ENCODE data around the gene MYO3A. TPM values are rescaled to one million over a fixed set of nuclear protein-coding genes. Genes with fewer than 3 reads are reported as not detected.

The MYO3A gene
- total RNA-seq, 1 donor from 2014 or later: not detected

- H3K4me3 Mint-ChIP-seq (ENCODE audit: unreplicated experiment): no peak overlapping the region
- no peak overlapping the region for H3K27ac Mint-ChIP-seq (ENCODE audit: unreplicated experiment)
- DNase-seq (ENCODE audit: low spot score): no peak
- peaks cover 10% of the 10 kb centered on the region for H3K9me3 Mint-ChIP-seq (ENCODE audit: low read depth)
- H3K27me3 Mint-ChIP-seq (ENCODE audit: low read depth): no peaks in the 10 kb centered on the region
- no peaks in the 10 kb centered on the region for H3K36me3 Mint-ChIP-seq (ENCODE audit: low read depth)
- H3K4me1 Mint-ChIP-seq (ENCODE audit: low read depth): no peaks in the 10 kb centered on the region
- no peak for TF ChIP-seq CTCF (IDR thresholded peaks at IDR 0.05)
Measured at GRCh38 chr10:25952857-25953256, 18.8 kb downstream of the MYO3A start.

GRCh38 chr10:25954851-25955250 lies 20.8 kb downstream of the MYO3A start:
- peaks cover 20% of the 10 kb centered on the region for H3K9me3 Mint-ChIP-seq (ENCODE audit: low read depth)
- no peaks in the 10 kb centered on the region for H3K27me3 Mint-ChIP-seq (ENCODE audit: low read depth)
- H3K4me1 Mint-ChIP-seq (ENCODE audit: low read depth): no peaks in the 10 kb centered on the region

GRCh38 chr10:25959540-25960232 lies 25.7 kb downstream of the MYO3A start:
- Mint-ChIP-seq H3K9me3 (ENCODE audit: low read depth) (peaks cover 20% of the 10 kb centered on the region), H3K27ac (ENCODE audit: unreplicated experiment) (no peak overlapping the region), H3K4me3 (ENCODE audit: unreplicated experiment) (no peak overlapping the region), H3K27me3 (ENCODE audit: low read depth) (peaks cover 3% of the 10 kb centered on the region), H3K36me3 (ENCODE audit: low read depth) (no peaks in the 10 kb centered on the region), H3K4me1 (ENCODE audit: low read depth) (no peaks in the 10 kb centered on the region)
- no peak for TF ChIP-seq CTCF (IDR thresholded peaks at IDR 0.05)
- DNase-seq (ENCODE audit: low spot score): no peak

More at GRCh38 chr10:25954851-25955250, 20.8 kb downstream of the MYO3A start:
- no peak for DNase-seq (ENCODE audit: low spot score)
- Mint-ChIP-seq H3K27ac (ENCODE audit: unreplicated experiment) (no peak overlapping the region), H3K36me3 (ENCODE audit: low read depth) (no peaks in the 10 kb centered on the region), H3K4me3 (ENCODE audit: unreplicated experiment) (no peak overlapping the region)
- no peak for TF ChIP-seq CTCF (IDR thresholded peaks at IDR 0.05)

GRCh38 chr10:25965584-25965983 lies 31.6 kb downstream of the MYO3A start:
- no peak for TF ChIP-seq CTCF (IDR thresholded peaks at IDR 0.05)
- Mint-ChIP-seq H3K4me3 (ENCODE audit: unreplicated experiment) (no peak overlapping the region), H3K36me3 (ENCODE audit: low read depth) (no peaks in the 10 kb centered on the region), H3K27ac (ENCODE audit: unreplicated experiment) (no peak overlapping the region), H3K27me3 (ENCODE audit: low read depth) (peaks cover 10% of the 10 kb centered on the region), H3K4me1 (ENCODE audit: low read depth) (no peaks in the 10 kb centered on the region), H3K9me3 (ENCODE audit: low read depth) (no peaks in the 10 kb centered on the region)
- no peak for DNase-seq (ENCODE audit: low spot score)

- H3K36me3 Mint-ChIP-seq (ENCODE audit: low read depth): no peaks in the 10 kb centered on the region
- TF ChIP-seq CTCF (IDR thresholded peaks at IDR 0.05): no peak
Measured at GRCh38 chr10:25966844-25967243, 32.8 kb downstream of the MYO3A start.

More at GRCh38 chr10:25966844-25967243, 32.8 kb downstream of the MYO3A start:
- Mint-ChIP-seq H3K27ac (ENCODE audit: unreplicated experiment) (no peak overlapping the region), H3K4me3 (ENCODE audit: unreplicated experiment) (no peak overlapping the region), H3K9me3 (ENCODE audit: low read depth) (no peaks in the 10 kb centered on the region), H3K4me1 (ENCODE audit: low read depth) (no peaks in the 10 kb centered on the region), H3K27me3 (ENCODE audit: low read depth) (peaks cover 15% of the 10 kb centered on the region)
- no peak for DNase-seq (ENCODE audit: low spot score)
